Liver (tissue), 9 donors: ENCODE data around the gene DIP2C. TPM values are rescaled to one million over a fixed set of nuclear protein-coding genes. Genes with fewer than 3 reads are reported as not detected.

ENCODE experiments used
- DNase-seq: peaks from one replicate; pipeline ENCODE4 v3.0.0-alpha.2; 2017; ENCODE audit warnings: low spot score
- H3K27ac ChIP-seq, 2 donors: one replicate each; pipeline ENCODE4 v1.7.0; 2013; ENCODE audit warnings: inconsistent platforms in 2 of 2, low read length in 2 of 2, control low read depth in 1 of 2, low read depth in 1 of 2, mild to moderate bottlenecking in 1 of 2
- H3K27me3 ChIP-seq, 4 donors: one replicate each; pipeline versions ENCODE4 v1.6.1 to v1.7.0; 2013; ENCODE audit warnings: low read length in 3 of 4, inconsistent platforms in 1 of 4, mild to moderate bottlenecking in 1 of 4, moderate library complexity in 1 of 4; ENCODE audit not compliant: control insufficient read depth in 4 of 4, insufficient read depth in 4 of 4
- H3K36me3 ChIP-seq, 4 donors: one replicate each; pipeline versions ENCODE4 v1.6.1 to v1.7.0; 2013; ENCODE audit warnings: low read length in 3 of 4, mild to moderate bottlenecking in 3 of 4, low read depth in 1 of 4, moderate library complexity in 1 of 4; ENCODE audit not compliant: control insufficient read depth in 4 of 4, insufficient read depth in 3 of 4
- H3K4me1 ChIP-seq, 4 donors: one replicate each; pipeline versions ENCODE4 v1.6.1 to v1.7.0; 2013; ENCODE audit warnings: low read length in 3 of 4, mild to moderate bottlenecking in 3 of 4, moderate library complexity in 1 of 4; ENCODE audit not compliant: control insufficient read depth in 4 of 4, insufficient read depth in 4 of 4
- H3K4me3 ChIP-seq, 3 donors: one replicate each; pipeline versions ENCODE4 v1.6.1 to v1.7.0; 2013; ENCODE audit warnings: low read length in 3 of 3, control low read depth in 1 of 3, low read depth in 1 of 3, mild to moderate bottlenecking in 1 of 3
- H3K9ac ChIP-seq, 2 donors: one replicate each; pipeline ENCODE4 v1.7.0; 2013; ENCODE audit warnings: low read length in 2 of 2, mild to moderate bottlenecking in 2 of 2, moderate library complexity in 2 of 2, control low read depth in 1 of 2, low read depth in 1 of 2
- H3K9me3 ChIP-seq, 4 donors: one replicate each; pipeline versions ENCODE4 v1.6.1 to v1.7.0; 2013; ENCODE audit warnings: low read length in 3 of 4; ENCODE audit not compliant: control insufficient read depth in 4 of 4
- EGR1 ChIP-seq, 2 donors: IDR thresholded peaks; 2 replicates each; pipeline ENCODE4 v1.6.1; 2016 to 2018; ENCODE audit warnings: antibody characterized with exemption in 2 of 2, low read depth in 2 of 2
- FOXA1 ChIP-seq: IDR thresholded peaks from 2 replicates; pipeline ENCODE4 v1.6.1; 2016; ENCODE audit warnings: antibody characterized with exemption
- FOXA2 ChIP-seq: IDR thresholded peaks from 2 replicates; pipeline ENCODE4 v1.6.1; 2016; ENCODE audit warnings: antibody characterized with exemption
- GABPA ChIP-seq, 2 donors: IDR thresholded peaks in 1 of 2; conservative IDR thresholded peaks in 1 of 2; 2 replicates each; pipeline ENCODE4 v1.6.1; 2016; ENCODE audit warnings: antibody characterized with exemption in 2 of 2, mild to moderate bottlenecking in 1 of 2, moderate library complexity in 1 of 2
- HNF4A ChIP-seq, 2 donors: conservative IDR thresholded peaks; 2 replicates each; pipeline ENCODE4 v1.6.1; 2016; ENCODE audit warnings: antibody characterized with exemption in 2 of 2, mild to moderate bottlenecking in 2 of 2
- HNF4G ChIP-seq: IDR thresholded peaks from 2 replicates; pipeline ENCODE4 v1.6.1; 2016; ENCODE audit warnings: antibody characterized with exemption
- MAX ChIP-seq: IDR thresholded peaks from 2 replicates; pipeline ENCODE4 v1.6.1; 2016; ENCODE audit warnings: antibody characterized with exemption
- NR2F2 ChIP-seq: IDR thresholded peaks from 2 replicates; pipeline ENCODE4 v1.6.1; 2016; ENCODE audit warnings: antibody characterized with exemption
- REST ChIP-seq: IDR thresholded peaks from 2 replicates; pipeline ENCODE4 v1.6.1; 2016; ENCODE audit warnings: antibody characterized with exemption, mild to moderate bottlenecking
- RXRA ChIP-seq, 2 donors: IDR thresholded peaks; 2 replicates each; pipeline ENCODE4 v1.6.1; 2017 to 2018; ENCODE audit warnings: antibody characterized with exemption in 2 of 2, mild to moderate bottlenecking in 1 of 2
- SP1 ChIP-seq: IDR thresholded peaks from 2 replicates; pipeline ENCODE4 v1.6.1; 2018; ENCODE audit warnings: antibody characterized with exemption, mild to moderate bottlenecking
- TAF1 ChIP-seq: conservative IDR thresholded peaks from 2 replicates; pipeline ENCODE4 v1.6.1; 2016; ENCODE audit warnings: antibody characterized with exemption, mild to moderate bottlenecking
- YY1 ChIP-seq: IDR thresholded peaks from 2 replicates; pipeline ENCODE4 v1.6.1; 2016; ENCODE audit warnings: antibody characterized with exemption, mild to moderate bottlenecking
- WGBS: extraction: QIAGEN DNeasy Blood & Tissue Kit; methylation state at CpG from one replicate; pipeline ENCODE4 v1.1.7; 2013; 5-methylcytosine and 5-hydroxymethylcytosine counted together
- polyA plus RNA-seq, 2 donors: library from polyadenylated mRNA; stranded (reverse) in 1 of 2; unstranded in 1 of 2; fragments of 200-250 nt in 1 of 2; fragments of >200 nt in 1 of 2; fragmentation: Nextera tagmentation in 1 of 2; extraction: Ambion mirVana in 1 of 2; gene quantifications; one replicate each; pipeline versions ENCODE4 v1.2.1 to v1.2.3, GENCODE V29; 2013 to 2015
- total RNA-seq, 2 donors: library from RNA; depleted of rRNA; stranded (reverse); fragments of >200 nt; gene quantifications; one replicate each; pipeline ENCODE4 v1.2.3, GENCODE V29; 2014
- TF ChIP-seq, protein P1 (sequence below): IDR thresholded peaks from 2 replicates; pipeline ENCODE4 v1.6.1; 2016; ENCODE audit warnings: antibody characterized with exemption
- TF ChIP-seq, protein P2 (sequence below): fragments of 150-350 bp; IDR thresholded peaks from 2 replicates; pipeline ENCODE4 v1.5.1; 2017; ENCODE audit warnings: improper control_type of control experiment, low read depth, low read length; ENCODE audit not compliant: missing input control
- donor health status: healthy.
- donor health status: healthy.
- donor health status: healthy.
- donor health status: healthy.
- donor health status: healthy.

The DIP2C gene
- total and polyA plus RNA-seq, 4 donors, result 4.2 to 12.2 (median 5.7) TPM

DNA sequence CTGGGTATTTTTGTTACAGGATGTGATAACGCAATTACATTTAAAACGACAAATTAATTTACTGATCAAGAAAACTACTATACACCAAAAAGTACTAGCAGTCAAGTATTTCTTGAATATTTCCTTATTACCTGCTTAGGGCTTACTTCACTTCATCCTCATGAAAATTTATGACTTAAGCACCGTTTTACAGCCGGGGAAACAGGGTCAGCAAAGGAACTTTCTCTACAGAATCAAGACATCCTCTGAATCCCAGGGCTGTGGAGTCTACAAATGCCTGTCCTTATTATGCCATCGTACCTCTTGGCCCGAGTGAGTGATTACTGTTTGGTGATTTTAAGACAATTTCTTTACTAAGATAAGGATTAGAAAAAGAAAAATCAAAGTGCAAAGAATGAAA, 305.9 kb downstream of the DIP2C start (continued):
- TF ChIP-seq REST (no peak), HNF4A (conservative IDR thresholded peaks at IDR 0.05) (no peak), GABPA (IDR thresholded peaks at IDR 0.05 in 1 of 2, conservative IDR thresholded peaks at IDR 0.05 in 1 of 2) (no peak), HNF4G (no peak)
- TF ChIP-seq, protein P1, sequence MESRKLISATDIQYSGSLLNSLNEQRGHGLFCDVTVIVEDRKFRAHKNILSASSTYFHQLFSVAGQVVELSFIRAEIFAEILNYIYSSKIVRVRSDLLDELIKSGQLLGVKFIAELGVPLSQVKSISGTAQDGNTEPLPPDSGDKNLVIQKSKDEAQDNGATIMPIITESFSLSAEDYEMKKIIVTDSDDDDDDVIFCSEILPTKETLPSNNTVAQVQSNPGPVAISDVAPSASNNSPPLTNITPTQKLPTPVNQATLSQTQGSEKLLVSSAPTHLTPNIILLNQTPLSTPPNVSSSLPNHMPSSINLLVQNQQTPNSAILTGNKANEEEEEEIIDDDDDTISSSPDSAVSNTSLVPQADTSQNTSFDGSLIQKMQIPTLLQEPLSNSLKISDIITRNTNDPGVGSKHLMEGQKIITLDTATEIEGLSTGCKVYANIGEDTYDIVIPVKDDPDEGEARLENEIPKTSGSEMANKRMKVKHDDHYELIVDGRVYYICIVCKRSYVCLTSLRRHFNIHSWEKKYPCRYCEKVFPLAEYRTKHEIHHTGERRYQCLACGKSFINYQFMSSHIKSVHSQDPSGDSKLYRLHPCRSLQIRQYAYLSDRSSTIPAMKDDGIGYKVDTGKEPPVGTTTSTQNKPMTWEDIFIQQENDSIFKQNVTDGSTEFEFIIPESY, result no peak

GRCh38 chr10:381805-382204, 307.7 kb downstream of the DIP2C start:
- Histone ChIP-seq H3K27me3 (no peaks in the 10 kb centered on the region), H3K27ac (no peak overlapping the region), H3K36me3 (peaks cover 4 to 53% (median 19%) of the 10 kb centered on the region in 4 donors), H3K9me3 (no peaks in the 10 kb centered on the region), H3K9ac (no peak overlapping the region), H3K4me1 (no peaks in the 10 kb centered on the region), H3K4me3 (no peak overlapping the region)
- WGBS, result 90% methylated on average over 7 of the region's 7 CpGs
- TF ChIP-seq FOXA2 (no peak), RXRA (IDR thresholded peaks at IDR 0.05) (no peak), FOXA1 (no peak), HNF4A (conservative IDR thresholded peaks at IDR 0.05) (no peak), YY1 (no peak), GABPA (IDR thresholded peaks at IDR 0.05 in 1 of 2, conservative IDR thresholded peaks at IDR 0.05 in 1 of 2) (no peak), REST (no peak), HNF4G (no peak), SP1 (no peak), EGR1 (IDR thresholded peaks at IDR 0.05; ENCODE audit: low read depth in 2 of 2) (no peak), NR2F2 (no peak), TAF1 (no peak), MAX (no peak)
- TF ChIP-seq, protein P2, sequence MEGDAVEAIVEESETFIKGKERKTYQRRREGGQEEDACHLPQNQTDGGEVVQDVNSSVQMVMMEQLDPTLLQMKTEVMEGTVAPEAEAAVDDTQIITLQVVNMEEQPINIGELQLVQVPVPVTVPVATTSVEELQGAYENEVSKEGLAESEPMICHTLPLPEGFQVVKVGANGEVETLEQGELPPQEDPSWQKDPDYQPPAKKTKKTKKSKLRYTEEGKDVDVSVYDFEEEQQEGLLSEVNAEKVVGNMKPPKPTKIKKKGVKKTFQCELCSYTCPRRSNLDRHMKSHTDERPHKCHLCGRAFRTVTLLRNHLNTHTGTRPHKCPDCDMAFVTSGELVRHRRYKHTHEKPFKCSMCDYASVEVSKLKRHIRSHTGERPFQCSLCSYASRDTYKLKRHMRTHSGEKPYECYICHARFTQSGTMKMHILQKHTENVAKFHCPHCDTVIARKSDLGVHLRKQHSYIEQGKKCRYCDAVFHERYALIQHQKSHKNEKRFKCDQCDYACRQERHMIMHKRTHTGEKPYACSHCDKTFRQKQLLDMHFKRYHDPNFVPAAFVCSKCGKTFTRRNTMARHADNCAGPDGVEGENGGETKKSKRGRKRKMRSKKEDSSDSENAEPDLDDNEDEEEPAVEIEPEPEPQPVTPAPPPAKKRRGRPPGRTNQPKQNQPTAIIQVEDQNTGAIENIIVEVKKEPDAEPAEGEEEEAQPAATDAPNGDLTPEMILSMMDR, result no peak
- TF ChIP-seq, protein P1, result no peak
- no peak for DNase-seq
